Stimulated activated naive B cell treated with anti-CD40 and anti-IgM and Interleukin-4, amounts not matched to agents 10 μg/mL and 1 μg/mL and 100 μg/mL, for 72 hours (primary cell): Measurements from ENCODE around the gene GNPTAB.

ENCODE experiments used
- ATAC-seq, 2 donors: fragments of 150-1000 bp; cut with Tn5 transposase; replicated peaks; 2 replicates each; pipeline ENCODE4 v1.10.0; 2021; ENCODE audit warnings: moderate library complexity in 1 of 2
- DNase-seq: peaks from one replicate; pipeline ENCODE4 v3.0.0; 2021
- H3K27ac Mint-ChIP-seq: one replicate; pipeline ENCODE4 v1.8.0; 2022; ENCODE audit warnings: mild to moderate bottlenecking, mixed read lengths
- H3K27me3 Mint-ChIP-seq, 2 donors: one replicate each; pipeline ENCODE4 v1.8.0; 2022; ENCODE audit warnings: mixed read lengths in 2 of 2
- H3K36me3 Mint-ChIP-seq, 2 donors: one replicate each; pipeline ENCODE4 v1.8.0; 2022; ENCODE audit warnings: mixed read lengths in 2 of 2, mild to moderate bottlenecking in 1 of 2
- H3K4me1 Mint-ChIP-seq, 2 donors: one replicate each; pipeline ENCODE4 v1.8.0; 2022; ENCODE audit warnings: mixed read lengths in 2 of 2, mild to moderate bottlenecking in 1 of 2
- H3K4me3 Mint-ChIP-seq, 2 donors: one replicate each; pipeline ENCODE4 v1.8.0; 2022; ENCODE audit warnings: mild to moderate bottlenecking in 2 of 2, mixed read lengths in 2 of 2, moderate library complexity in 1 of 2
- H3K9me3 Mint-ChIP-seq, 2 donors: one replicate each; pipeline ENCODE4 v1.8.0; 2022; ENCODE audit warnings: mixed read lengths in 2 of 2, mild to moderate bottlenecking in 1 of 2

GNPTAB gene

GRCh38 chr12:101713059-101713682, 117.6 kb downstream of the GNPTAB start:
- Mint-ChIP-seq H3K4me1 (peaks cover 26 to 27% of the 10 kb centered on the region in 2 donors), H3K4me3 (no peak overlapping the region), H3K36me3 (peaks cover 6 to 27% of the 10 kb centered on the region in 2 donors), H3K27me3 (no peaks in the 10 kb centered on the region), H3K27ac (no peak overlapping the region), H3K9me3 (peaks cover 0 to 4% of the 10 kb centered on the region in 2 donors)
- no peak for DNase-seq
- ATAC-seq, result no peak

- H3K27me3 Mint-ChIP-seq, result no peaks in the 10 kb centered on the region
- no peak overlapping the region for H3K27ac Mint-ChIP-seq
- H3K4me1 Mint-ChIP-seq, result peaks cover 34 to 46% of the 10 kb centered on the region in 2 donors
- DNase-seq, result no peak
- H3K4me3 Mint-ChIP-seq, result no peak overlapping the region
- ATAC-seq, result no peak
- H3K9me3 Mint-ChIP-seq, result peaks cover 0 to 4% of the 10 kb centered on the region in 2 donors
- H3K36me3 Mint-ChIP-seq, result peaks cover 7 to 23% of the 10 kb centered on the region in 2 donors
Observed at GRCh38 chr12:101710288-101710687, 120.5 kb downstream of the GNPTAB start.

DNA sequence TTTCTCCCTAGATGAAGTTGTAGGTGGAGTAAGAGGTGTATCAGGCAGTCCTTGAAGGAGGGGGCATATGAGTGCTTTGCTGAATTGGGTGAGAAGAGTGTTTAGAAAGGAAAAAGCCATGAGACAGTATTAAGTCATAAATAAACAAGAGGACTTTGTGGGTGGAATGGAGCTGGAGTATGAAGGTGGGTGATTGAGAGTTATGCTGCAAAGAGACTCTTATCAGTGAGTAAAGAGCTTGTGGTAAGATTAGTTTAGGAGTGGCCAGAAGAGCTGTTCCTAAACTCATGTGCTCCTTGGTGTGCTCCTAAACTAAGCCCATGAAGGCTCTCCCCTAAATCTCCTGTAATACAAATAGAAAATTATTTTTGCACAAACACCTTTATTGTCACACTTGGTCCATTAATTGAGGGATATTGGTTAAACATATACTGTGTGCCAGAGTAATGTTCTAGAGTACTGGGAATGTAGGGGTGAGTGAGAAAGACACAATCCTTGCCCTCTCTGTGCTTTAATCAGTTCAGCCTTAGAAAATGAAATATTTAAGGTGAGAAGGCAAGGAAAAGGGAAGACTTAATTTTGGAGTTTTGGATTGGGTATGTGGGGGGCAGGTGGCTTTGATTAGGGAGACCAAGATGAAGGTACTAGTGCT, 123.5 kb downstream of the GNPTAB start:
- no peak overlapping the region for H3K27ac Mint-ChIP-seq
- peaks cover 35 to 47% of the 10 kb centered on the region in 2 donors for H3K4me1 Mint-ChIP-seq
- no peak overlapping the region for H3K4me3 Mint-ChIP-seq
- peaks cover 0 to 4% of the 10 kb centered on the region in 2 donors for H3K9me3 Mint-ChIP-seq
- H3K27me3 Mint-ChIP-seq, result no peaks in the 10 kb centered on the region
- ATAC-seq (no peak), DNase-seq (no peak)
- H3K36me3 Mint-ChIP-seq, result peaks cover 9 to 25% of the 10 kb centered on the region in 2 donors

DNA sequence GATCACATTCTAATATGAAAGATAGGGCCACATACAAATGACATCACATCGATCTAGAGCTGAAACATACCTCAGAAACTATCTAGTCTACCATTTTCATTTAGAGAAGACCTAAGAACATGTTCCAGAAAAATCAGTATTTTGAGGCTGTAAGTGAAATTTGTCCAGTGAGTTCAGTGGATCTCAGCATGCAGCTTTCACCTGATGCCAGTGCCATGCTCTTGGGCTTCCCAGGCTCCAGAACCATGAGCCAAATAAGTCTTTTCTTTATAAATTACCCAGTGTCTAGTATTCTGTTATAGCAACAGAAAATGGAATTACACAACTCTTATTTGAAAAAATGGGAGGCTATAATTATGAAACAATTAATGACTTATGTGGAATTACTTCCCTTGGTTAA, 124.4 kb downstream of the GNPTAB start:
- Mint-ChIP-seq H3K27me3 (no peaks in the 10 kb centered on the region), H3K27ac (no peak overlapping the region), H3K4me3 (no peak overlapping the region), H3K9me3 (peaks cover 0 to 4% of the 10 kb centered on the region in 2 donors), H3K4me1 (peaks cover 40 to 54% of the 10 kb centered on the region in 2 donors), H3K36me3 (peaks cover 9 to 24% of the 10 kb centered on the region in 2 donors)
- DNase-seq (no peak), ATAC-seq (no peak)

DNA sequence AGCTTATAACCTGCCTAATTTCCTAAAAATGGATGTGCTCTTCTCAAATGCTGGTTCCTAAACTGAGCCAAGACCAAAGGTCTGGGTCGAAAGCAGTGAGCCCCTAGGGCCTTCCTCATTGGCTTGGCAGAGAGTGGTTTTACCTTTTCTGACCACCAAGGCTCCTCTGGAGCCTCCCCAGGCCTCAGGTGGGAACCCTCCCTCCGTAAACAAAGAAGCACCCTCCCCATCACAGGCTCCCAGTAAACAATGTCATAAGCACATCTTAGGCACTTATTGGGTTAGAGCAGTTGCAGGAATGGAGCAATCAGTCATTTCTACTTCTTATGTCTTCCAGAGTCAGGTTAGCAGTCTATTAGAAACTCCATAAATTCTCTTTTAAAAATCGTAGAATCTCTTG, 127.3 kb downstream of the GNPTAB start:
- DNase-seq (no peak), ATAC-seq (no peak)
- Mint-ChIP-seq H3K9me3 (no peaks in the 10 kb centered on the region), H3K4me3 (no peak overlapping the region), H3K36me3 (peaks cover 6 to 16% of the 10 kb centered on the region in 2 donors), H3K27ac (peak overlapping the region; percentile 42), H3K27me3 (no peaks in the 10 kb centered on the region), H3K4me1 (peaks cover 41 to 73% of the 10 kb centered on the region in 2 donors)

- H3K9me3 Mint-ChIP-seq, result no peaks in the 10 kb centered on the region
- no peak overlapping the region for H3K27ac Mint-ChIP-seq
- H3K4me3 Mint-ChIP-seq, result peak overlapping the region in 1 of 2 donors; percentile 36
- H3K4me1 Mint-ChIP-seq, result peaks cover 38 to 74% of the 10 kb centered on the region in 2 donors
- peaks cover 3 to 15% of the 10 kb centered on the region in 2 donors for H3K36me3 Mint-ChIP-seq
- no peak for DNase-seq
- H3K27me3 Mint-ChIP-seq, result no peaks in the 10 kb centered on the region
- no peak for ATAC-seq
Observed at GRCh38 chr12:101700299-101700820, 130.4 kb downstream of the GNPTAB start.

GRCh38 chr12:101698800-101699347, 131.9 kb downstream of the GNPTAB start:
- Mint-ChIP-seq H3K9me3 (no peaks in the 10 kb centered on the region), H3K27ac (peak overlapping the region; percentile 97), H3K4me3 (peak overlapping the region; percentile 94 to 98), H3K36me3 (peaks cover 3 to 15% of the 10 kb centered on the region in 2 donors), H3K4me1 (peaks cover 38 to 74% of the 10 kb centered on the region in 2 donors), H3K27me3 (no peaks in the 10 kb centered on the region)
- DNase-seq (no peak), ATAC-seq (no peak)

- Mint-ChIP-seq H3K27ac (peak overlapping the region; percentile 97), H3K4me1 (peaks cover 35 to 68% of the 10 kb centered on the region in 2 donors), H3K4me3 (peak overlapping the region; percentile 94 to 98), H3K9me3 (no peaks in the 10 kb centered on the region), H3K27me3 (no peaks in the 10 kb centered on the region), H3K36me3 (peaks cover 3 to 15% of the 10 kb centered on the region in 2 donors)
- peak; percentile 28 for DNase-seq
- peak; percentile 43 to 48 for ATAC-seq
Observed at GRCh38 chr12:101697930-101698799, 132.6 kb downstream of the GNPTAB start.

DNA sequence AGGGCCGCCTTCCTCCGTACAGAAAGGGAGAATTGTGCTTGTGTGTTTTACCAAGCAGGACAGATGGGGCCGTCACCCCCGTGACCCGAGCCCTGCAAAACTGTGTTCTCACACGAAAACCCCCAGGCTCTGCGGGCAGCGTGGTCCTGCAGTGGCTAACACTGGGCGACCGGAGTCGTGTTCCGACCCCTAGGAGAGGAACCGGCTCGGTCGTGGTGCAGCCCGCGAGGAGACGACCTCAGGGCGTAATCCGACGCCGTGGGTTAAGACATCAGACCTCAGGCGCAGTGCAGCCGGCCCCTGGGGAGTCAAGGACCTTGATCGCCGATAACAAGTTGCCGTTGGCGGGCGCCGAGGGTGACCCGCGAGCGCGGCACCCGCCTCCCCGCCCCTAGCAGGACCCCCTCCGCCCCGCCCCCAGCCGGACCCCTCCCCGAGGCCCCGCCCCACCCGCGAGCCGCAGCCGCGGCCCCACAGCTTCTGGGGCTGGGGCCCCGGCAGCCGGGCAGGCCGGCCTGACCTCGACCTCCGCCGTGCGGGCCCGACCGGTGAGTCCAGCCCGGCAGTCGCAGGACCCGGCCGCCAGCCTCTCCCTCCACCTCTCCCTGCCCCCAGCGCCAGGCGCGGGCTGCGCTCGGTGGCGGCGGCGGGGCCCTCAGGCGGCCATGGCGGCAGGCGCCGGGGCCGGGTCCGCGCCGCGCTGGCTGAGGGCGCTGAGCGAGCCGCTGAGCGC, 133.4 kb downstream of the GNPTAB start, which contains the start of gene CHPT1:
TSS of gene CHPT1 (plus strand) at position 444 of the 733 bp plus-strand sequence. CDS start at position 666, 222 bp downstream.
- H3K4me1 Mint-ChIP-seq, result peaks cover 28 to 60% of the 10 kb centered on the region in 2 donors
- DNase-seq, result peak; percentile 80

DNA sequence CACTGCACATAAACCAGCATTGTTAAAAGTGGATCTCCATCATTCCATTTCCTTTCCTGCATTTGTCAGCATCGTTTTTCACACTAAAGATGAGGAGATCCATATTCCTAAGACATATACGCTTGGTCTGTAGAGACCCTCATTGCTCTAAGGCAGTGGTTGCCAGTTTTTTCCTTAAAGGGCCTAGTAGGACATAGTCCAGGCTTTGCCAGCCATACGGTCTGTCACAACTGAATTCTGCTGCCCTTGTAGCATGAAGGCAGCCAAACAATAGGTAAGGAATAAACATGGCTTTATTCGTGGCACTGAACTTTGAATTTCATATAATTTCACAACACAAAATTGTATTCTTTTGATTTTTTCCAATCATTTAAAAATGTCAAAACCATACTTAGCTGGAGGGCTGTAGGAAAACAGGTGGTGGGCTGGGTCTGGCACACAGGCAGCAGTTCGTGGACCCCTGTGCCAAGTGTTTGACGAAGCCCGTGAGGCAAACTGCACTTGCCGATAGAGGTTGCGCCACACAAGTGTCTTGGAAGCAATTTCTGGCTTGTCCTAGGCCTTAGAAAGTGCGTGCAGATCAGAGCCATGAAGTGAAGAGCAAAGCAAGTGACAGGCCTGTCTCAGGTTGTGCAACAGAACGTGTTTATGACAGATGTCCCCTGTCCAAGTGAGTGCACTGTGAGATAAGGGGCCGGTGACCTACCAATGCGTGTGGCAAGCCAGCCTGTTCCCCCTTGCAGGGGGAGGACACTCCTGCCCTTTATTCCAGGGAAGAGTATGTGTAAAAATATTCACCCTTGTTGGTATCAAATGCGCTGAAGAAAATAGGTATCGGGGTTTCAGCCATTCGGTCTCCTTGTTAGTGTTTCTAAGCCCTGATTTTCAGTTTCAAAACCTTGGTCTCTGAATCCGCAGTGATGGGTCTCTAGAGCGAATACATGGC, 134.2 kb downstream of the GNPTAB start:
- Mint-ChIP-seq H3K9me3 (no peaks in the 10 kb centered on the region), H3K27ac (peak overlapping the region; percentile 95), H3K36me3 (peaks cover 0 to 10% of the 10 kb centered on the region in 2 donors), H3K4me3 (peak overlapping the region; percentile 90 to 98), H3K4me1 (peaks cover 27 to 52% of the 10 kb centered on the region in 2 donors), H3K27me3 (no peaks in the 10 kb centered on the region)
- ATAC-seq, result peak in 1 of 2 donors; percentile 14
- DNase-seq, result peak; percentile 13

More for the DNA sequence above, 133.4 kb downstream of the GNPTAB start, which contains the start of gene CHPT1:
- Mint-ChIP-seq H3K27me3 (no peaks in the 10 kb centered on the region), H3K4me3 (peak within 1 kb of the TSS; percentile 94 to 98), H3K9me3 (no peaks in the 10 kb centered on the region), H3K36me3 (peaks cover 0 to 10% of the 10 kb centered on the region in 2 donors), H3K27ac (peak within 1 kb of the TSS; percentile 97)
- ATAC-seq, result peak; percentile 77

- Mint-ChIP-seq H3K4me3 (no peak overlapping the region), H3K27me3 (no peaks in the 10 kb centered on the region), H3K36me3 (peaks cover 0 to 10% of the 10 kb centered on the region in 2 donors), H3K27ac (peak overlapping the region; percentile 95), H3K9me3 (no peaks in the 10 kb centered on the region), H3K4me1 (peaks cover 25 to 44% of the 10 kb centered on the region in 2 donors)
- DNase-seq (no peak), ATAC-seq (no peak)
Observed at GRCh38 chr12:101695706-101696105, 135.1 kb downstream of the GNPTAB start.
